NCI-H748 (cell line): ENCODE results near the gene ITPKB.
A peak's percentile ranks its signal among the peaks of the same experiment; 100 is the strongest.
"Not testable (repeated sequence)": the region's sequence is repeated elsewhere in the genome, so short reads cannot be mapped to it uniquely, and the experiment has no call there.

ENCODE experiments used
- DNase-seq: peaks from one replicate; lab custom pipeline; 2025; ENCODE audit not compliant: unreplicated experiment; lab: John Stamatoyannopoulos, UW

Gene ITPKB

GRCh38 chr1:226738995-226739695 lies at the start of gene ITPKB:
ITPKB (minus strand) TSS chr1:226739282; CDS start chr1:226737458, 1,824 bp downstream.
- peak; percentile 33 for DNase-seq

GRCh38 chr1:226787638-226788037 lies 48.6 kb upstream of the ITPKB start:
- DNase-seq: no peak

GRCh38 chr1:226787071-226787470 lies 48.0 kb upstream of the ITPKB start:
- no peak for DNase-seq

GRCh38 chr1:226786550-226786949 lies 47.5 kb upstream of the ITPKB start:
- no peak for DNase-seq

- DNase-seq: no peak
These were observed 46.7 kb upstream of the ITPKB start for GRCh38 chr1:226785805-226786204.

GRCh38 chr1:226784081-226785049 lies 45.3 kb upstream of the ITPKB start:
- peak; percentile 95 for DNase-seq

GRCh38 chr1:226782845-226783601 lies 43.9 kb upstream of the ITPKB start:
- DNase-seq: no peak

GRCh38 chr1:226781937-226782609 lies 43.0 kb upstream of the ITPKB start:
- no peak for DNase-seq

- DNase-seq: peak; percentile 30
These were observed 40.5 kb upstream of the ITPKB start for GRCh38 chr1:226779561-226779960.

- DNase-seq: no peak
These were observed 39.6 kb upstream of the ITPKB start for GRCh38 chr1:226778657-226779058.

GRCh38 chr1:226776975-226777374 lies 37.9 kb upstream of the ITPKB start:
- no peak for DNase-seq

GRCh38 chr1:226776066-226776465 lies 37.0 kb upstream of the ITPKB start:
- no peak for DNase-seq

- DNase-seq: no peak
These were observed 33.5 kb upstream of the ITPKB start for GRCh38 chr1:226772446-226773139.

- DNase-seq: not testable (repeated sequence)
These were observed 28.1 kb upstream of the ITPKB start for GRCh38 chr1:226767170-226767569.

- DNase-seq: no peak
These were observed 27.5 kb upstream of the ITPKB start for GRCh38 chr1:226766565-226766964.

- DNase-seq: no peak
These were observed 25.5 kb upstream of the ITPKB start for GRCh38 chr1:226764533-226764932.

GRCh38 chr1:226763905-226764264 lies 24.8 kb upstream of the ITPKB start:
- DNase-seq: peak; percentile 28

- peak; percentile 49 for DNase-seq
These were observed 24.2 kb upstream of the ITPKB start for GRCh38 chr1:226762988-226763904.

GRCh38 chr1:226762055-226762454 lies 23.0 kb upstream of the ITPKB start:
- no peak for DNase-seq
